Activated T-helper 1 cell treated with anti-CD3 and anti-CD28 coated beads, Interleukin-2, amount 50 U/mL, for 16 hours (primary cell): ENCODE results near the gene COL4A6.

Source experiments
- DNase-seq, 2 donors: peaks; one replicate each; pipeline ENCODE4 v3.0.0-alpha.2; 2020; ENCODE audit warnings: low read depth in 1 of 2, low spot score in 1 of 2

COL4A6 gene

GRCh38 chrX:108219949-108220601 is 218.1 kb downstream of the COL4A6 start:
- no peak for DNase-seq

- DNase-seq = no peak
These were observed 220.3 kb downstream of the COL4A6 start for GRCh38 chrX:108217876-108218275.

- DNase-seq = no peak
These were observed 221.2 kb downstream of the COL4A6 start for GRCh38 chrX:108216919-108217571.

GRCh38 chrX:108216405-108216804 is 221.8 kb downstream of the COL4A6 start:
- no peak for DNase-seq

GRCh38 chrX:108211301-108211700 is 226.9 kb downstream of the COL4A6 start:
- DNase-seq = no peak

GRCh38 chrX:108209006-108209554 is 229.1 kb downstream of the COL4A6 start:
- no peak for DNase-seq

- DNase-seq = no peak
These were observed 234.7 kb downstream of the COL4A6 start for GRCh38 chrX:108203540-108203939.

GRCh38 chrX:108199691-108200090 is 238.5 kb downstream of the COL4A6 start:
- no peak for DNase-seq

- DNase-seq = no peak
These were observed 239.2 kb downstream of the COL4A6 start for GRCh38 chrX:108199041-108199440.

GRCh38 chrX:108198420-108198819 is 239.8 kb downstream of the COL4A6 start:
- no peak for DNase-seq

GRCh38 chrX:108186811-108187210 is 251.4 kb downstream of the COL4A6 start:
- no peak for DNase-seq

- DNase-seq = no peak
These were observed 260.1 kb downstream of the COL4A6 start for GRCh38 chrX:108178143-108178498.

- DNase-seq = no peak
These were observed 260.7 kb downstream of the COL4A6 start for GRCh38 chrX:108177351-108178142.

GRCh38 chrX:108173874-108174273 is 264.3 kb downstream of the COL4A6 start:
- DNase-seq = no peak

- no peak for DNase-seq
These were observed 266.6 kb downstream of the COL4A6 start for GRCh38 chrX:108171671-108172070.

- DNase-seq = no peak
These were observed 268.5 kb downstream of the COL4A6 start for GRCh38 chrX:108169768-108170167.

- DNase-seq = no peak
These were observed 269.1 kb downstream of the COL4A6 start for GRCh38 chrX:108168961-108169740.

GRCh38 chrX:108167211-108167872 is 270.9 kb downstream of the COL4A6 start:
- no peak for DNase-seq

GRCh38 chrX:108165383-108166111 is 272.7 kb downstream of the COL4A6 start:
- no peak for DNase-seq
